CD14-positive monocyte (primary cell): ENCODE data around the gene PEAK1. TPM values are rescaled to one million over a fixed set of nuclear protein-coding genes. Genes with fewer than 3 reads are reported as not detected.

ENCODE experiments used
- DNase-seq, 3 donors: peaks; one replicate each; pipeline ENCODE4 v3.0.0-alpha.2; 2011 to 2022
- H2AFZ ChIP-seq: 2 replicates; pipeline ENCODE4 v1.6.0; 2012; ENCODE audit warnings: mild to moderate bottlenecking, low read depth, low read length, inconsistent platforms; ENCODE audit not compliant: insufficient read depth, poor library complexity, severe bottlenecking
- H3K27ac ChIP-seq, 2 donors: 1 replicate in 1 of 2; 2 replicates in 1 of 2; pipeline ENCODE4 v1.5.1; 2012 to 2013; ENCODE audit warnings: low read length in 2 of 2, control low read depth in 1 of 2, inconsistent platforms in 1 of 2, low read depth in 1 of 2, mild to moderate bottlenecking in 1 of 2
- H3K27me3 ChIP-seq, 2 donors: one replicate each; pipeline versions ENCODE4 v1.6.0 to v1.6.1; 2011 to 2013; ENCODE audit warnings: low read length in 2 of 2; ENCODE audit not compliant: control insufficient read depth in 2 of 2, insufficient read depth in 2 of 2
- H3K36me3 ChIP-seq, 2 donors: replicated peaks in 1 of 2; 1 replicate in 1 of 2; 2 replicates in 1 of 2; pipeline versions ENCODE4 v1.5.1 to v1.6.1; 2012 to 2013; ENCODE audit warnings: low read length in 2 of 2, control low read depth in 1 of 2, inconsistent platforms in 1 of 2, mild to moderate bottlenecking in 1 of 2; ENCODE audit not compliant: insufficient read depth in 2 of 2, control insufficient read depth in 1 of 2
- H3K4me1 ChIP-seq, 2 donors: 1 replicate in 1 of 2; 2 replicates in 1 of 2; pipeline versions ENCODE4 v1.5.1 to v1.6.1; 2012 to 2013; ENCODE audit warnings: low read length in 2 of 2, control low read depth in 1 of 2, inconsistent platforms in 1 of 2, mild to moderate bottlenecking in 1 of 2, moderate library complexity in 1 of 2; ENCODE audit not compliant: insufficient read depth in 2 of 2, control insufficient read depth in 1 of 2
- H3K4me2 ChIP-seq: replicated peaks from 2 replicates; pipeline ENCODE3; 2012; ENCODE audit warnings: low read length, moderate library complexity, mild to moderate bottlenecking; ENCODE audit not compliant: poor library complexity, severe bottlenecking; ENCODE audit errors: extremely low read depth
- H3K4me3 ChIP-seq, 3 experiments: fragments of 200-600 bp in 1 of 3; sonication (generic) in 1 of 3; replicated peaks in 1 of 3; 1 replicate in 2 of 3; 2 replicates in 1 of 3; pipeline ENCODE4 v1.5.1; 2011 to 2013; ENCODE audit warnings: low read length in 3 of 3, mild to moderate bottlenecking in 3 of 3, control low read depth in 2 of 3, low read depth in 2 of 3, inconsistent platforms in 1 of 3, moderate library complexity in 1 of 3
- H3K79me2 ChIP-seq: 2 replicates; pipeline ENCODE4 v1.6.0; 2012; ENCODE audit warnings: mild to moderate bottlenecking, control low read depth, inconsistent platforms, low read length, moderate library complexity; ENCODE audit not compliant: insufficient read depth
- H3K9ac ChIP-seq: 2 replicates; pipeline ENCODE4 v1.6.0; 2017; ENCODE audit warnings: low read length, mild to moderate bottlenecking; ENCODE audit not compliant: insufficient read depth, poor library complexity, severe bottlenecking
- H3K9me3 ChIP-seq, 2 donors: replicated peaks in 1 of 2; 1 replicate in 1 of 2; 2 replicates in 1 of 2; pipeline versions ENCODE4 v1.5.1 to v1.6.1; 2012 to 2013; ENCODE audit warnings: low read length in 2 of 2, control low read depth in 1 of 2; ENCODE audit not compliant: control insufficient read depth in 1 of 2, insufficient read depth in 1 of 2
- H4K20me1 ChIP-seq: 2 replicates; pipeline ENCODE4 v1.6.0; 2012; ENCODE audit warnings: mild to moderate bottlenecking, low read length, control low read depth, moderate library complexity; ENCODE audit not compliant: insufficient read depth
- H3K27ac Mint-ChIP-seq, 7 donors: one replicate each; pipeline ENCODE4 v1.8.0; 2020; ENCODE audit warnings: mild to moderate bottlenecking in 7 of 7, mixed read lengths in 7 of 7, moderate library complexity in 6 of 7, inconsistent platforms in 2 of 7
- H3K27me3 Mint-ChIP-seq, 3 donors: one replicate each; pipeline ENCODE4 v1.8.0; 2021 to 2022; ENCODE audit warnings: low read depth in 3 of 3, mild to moderate bottlenecking in 3 of 3, mixed read lengths in 3 of 3, moderate library complexity in 3 of 3, inconsistent platforms in 1 of 3
- H3K36me3 Mint-ChIP-seq, 2 donors: one replicate each; pipeline ENCODE4 v1.8.0; 2020; ENCODE audit warnings: mixed read lengths in 2 of 2, inconsistent platforms in 1 of 2, mild to moderate bottlenecking in 1 of 2
- H3K4me1 Mint-ChIP-seq: one replicate; pipeline ENCODE4 v1.8.0; 2020; ENCODE audit warnings: mild to moderate bottlenecking, mixed read lengths
- H3K4me3 Mint-ChIP-seq, 2 donors: one replicate each; pipeline ENCODE4 v1.8.0; 2020; ENCODE audit warnings: mild to moderate bottlenecking in 2 of 2, mixed read lengths in 2 of 2, moderate library complexity in 1 of 2
- H3K9me3 Mint-ChIP-seq, 7 donors: one replicate each; pipeline ENCODE4 v1.8.0; 2020 to 2022; ENCODE audit warnings: mixed read lengths in 7 of 7, mild to moderate bottlenecking in 6 of 7, moderate library complexity in 6 of 7, inconsistent platforms in 2 of 7
- WGBS: methylation state at CpG from one replicate; pipeline ENCODE4 v1.1.5; 2013; ENCODE audit warnings: missing lambda C conversion rate; ENCODE audit not compliant: insufficient coverage; 5-methylcytosine and 5-hydroxymethylcytosine counted together
- intact Hi-C, 2 donors: fragments of 100-400 bp; cut with micrococcal nuclease; formaldehyde crosslinking; loops; one replicate each; pipeline versions ENCODE4 v1.15.0 to v1.15.1; 2023
- polyA plus RNA-seq, 3 donors: library from polyadenylated mRNA; depleted of rRNA in 1 of 3; unstranded in 2 of 3; stranded (reverse) in 1 of 3; fragments of 300-500 nt in 2 of 3; fragments of >200 nt in 1 of 3; fragmentation: Illumina TruSeq in 2 of 3; gene quantifications; 1 replicate in 2 of 3; 2 replicates in 1 of 3; pipeline ENCODE4 v1.2.3, GENCODE V29; 2012 to 2021
- TF ChIP-seq, protein P1 (sequence below): fragments of 200-600 bp; IDR thresholded peaks from one replicate; pipeline ENCODE4 v1.8.0; 2022; ENCODE audit warnings: antibody characterized with exemption, mild to moderate bottlenecking

Gene PEAK1
- polyA plus RNA-seq, 3 donors: 0.85 to 8.7 (median 1.1) TPM

DNA sequence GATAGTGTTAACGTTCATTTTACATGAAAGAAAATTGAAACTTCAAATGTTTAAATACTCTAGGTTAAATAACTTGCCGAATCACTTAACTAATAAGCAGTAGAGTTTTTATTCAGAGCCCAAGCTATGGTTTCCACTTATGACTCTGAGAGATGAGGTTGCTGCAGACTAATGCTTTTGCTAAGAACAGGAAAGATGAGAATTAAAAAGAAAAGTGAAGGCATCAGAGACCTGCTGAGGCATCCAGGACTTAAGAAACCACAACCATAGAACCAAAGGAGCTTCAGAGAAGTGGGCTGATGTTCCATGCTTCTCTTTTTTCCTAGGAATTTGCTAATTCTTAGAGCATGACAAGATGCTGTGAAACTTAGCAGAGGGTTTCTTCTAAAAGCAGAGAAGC lies 10.3 kb upstream of the PEAK1 start:
- H2AFZ ChIP-seq: no peak overlapping the region
- H3K79me2 ChIP-seq: peaks cover 40% of the 10 kb centered on the region
- H3K27ac Mint-ChIP-seq: no peak overlapping the region
- H3K4me3 ChIP-seq: no peak overlapping the region
- peaks cover 29% of the 10 kb centered on the region for H4K20me1 ChIP-seq
- no peaks in the 10 kb centered on the region for H3K27me3 Mint-ChIP-seq
- H3K27me3 ChIP-seq: no peaks in the 10 kb centered on the region
- DNase-seq: no peak
- intact Hi-C loops: no loop called here
- H3K9me3 ChIP-seq: no peaks in the 10 kb centered on the region
- no CpG with 5 or more reads among the region's 2 CpGs for WGBS
- H3K27ac ChIP-seq: no peak overlapping the region
- H3K9me3 Mint-ChIP-seq: no peaks in the 10 kb centered on the region
- no peaks in the 10 kb centered on the region for H3K4me1 ChIP-seq
- peaks cover 6% of the 10 kb centered on the region for H3K4me1 Mint-ChIP-seq
- TF ChIP-seq, protein P1, sequence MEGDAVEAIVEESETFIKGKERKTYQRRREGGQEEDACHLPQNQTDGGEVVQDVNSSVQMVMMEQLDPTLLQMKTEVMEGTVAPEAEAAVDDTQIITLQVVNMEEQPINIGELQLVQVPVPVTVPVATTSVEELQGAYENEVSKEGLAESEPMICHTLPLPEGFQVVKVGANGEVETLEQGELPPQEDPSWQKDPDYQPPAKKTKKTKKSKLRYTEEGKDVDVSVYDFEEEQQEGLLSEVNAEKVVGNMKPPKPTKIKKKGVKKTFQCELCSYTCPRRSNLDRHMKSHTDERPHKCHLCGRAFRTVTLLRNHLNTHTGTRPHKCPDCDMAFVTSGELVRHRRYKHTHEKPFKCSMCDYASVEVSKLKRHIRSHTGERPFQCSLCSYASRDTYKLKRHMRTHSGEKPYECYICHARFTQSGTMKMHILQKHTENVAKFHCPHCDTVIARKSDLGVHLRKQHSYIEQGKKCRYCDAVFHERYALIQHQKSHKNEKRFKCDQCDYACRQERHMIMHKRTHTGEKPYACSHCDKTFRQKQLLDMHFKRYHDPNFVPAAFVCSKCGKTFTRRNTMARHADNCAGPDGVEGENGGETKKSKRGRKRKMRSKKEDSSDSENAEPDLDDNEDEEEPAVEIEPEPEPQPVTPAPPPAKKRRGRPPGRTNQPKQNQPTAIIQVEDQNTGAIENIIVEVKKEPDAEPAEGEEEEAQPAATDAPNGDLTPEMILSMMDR: no peak
- H3K9ac ChIP-seq: no peak overlapping the region
- H3K4me3 Mint-ChIP-seq: no peak overlapping the region
- peaks cover 0 to 1% of the 10 kb centered on the region in 2 donors for H3K36me3 ChIP-seq
- H3K4me2 ChIP-seq: no peak overlapping the region
- peaks cover 3 to 4% of the 10 kb centered on the region in 2 donors for H3K36me3 Mint-ChIP-seq

DNA sequence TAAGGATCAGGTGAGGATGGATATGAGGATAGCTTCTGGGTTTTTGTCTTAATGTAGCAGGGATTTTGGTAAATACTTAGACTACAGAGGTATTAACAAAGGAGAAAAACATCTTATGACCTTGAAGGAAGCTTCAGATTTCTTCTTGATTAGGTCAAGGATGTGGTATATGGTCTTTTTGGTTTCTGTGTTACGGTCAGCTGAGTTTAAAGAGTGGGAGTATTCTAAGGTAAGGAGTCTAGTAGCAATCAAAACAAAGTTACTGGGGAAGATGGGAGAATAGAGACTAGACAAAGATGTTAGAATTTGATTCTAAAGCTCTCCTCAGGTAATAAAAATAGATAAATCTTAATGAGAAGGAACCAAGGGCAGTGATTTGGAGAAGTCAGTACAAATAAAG lies 7.0 kb upstream of the PEAK1 start:
- WGBS: no CpG with 5 or more reads among the region's 1 CpG
- no peaks in the 10 kb centered on the region for H3K27me3 Mint-ChIP-seq
- intact Hi-C loops: loop anchor here in 1 of 2 donors (10.0 kb wide), 1 partner anchor 522 kb away; the partner anchor contains the start of gene SCAPER

More for the DNA sequence above, 7.0 kb upstream of the PEAK1 start:
- TF ChIP-seq, protein P1: no peak
- Mint-ChIP-seq H3K4me3 (no peak overlapping the region), H3K27ac (no peak overlapping the region), H3K36me3 (peaks cover 8 to 9% of the 10 kb centered on the region in 2 donors), H3K9me3 (no peaks in the 10 kb centered on the region), H3K4me1 (peaks cover 14% of the 10 kb centered on the region)
- Histone ChIP-seq H3K27me3 (no peaks in the 10 kb centered on the region), H3K79me2 (peaks cover 73% of the 10 kb centered on the region), H3K36me3 (peaks cover 0 to 5% of the 10 kb centered on the region in 2 donors), H3K27ac (no peak overlapping the region), H3K9ac (no peak overlapping the region), H3K4me1 (peaks cover 0 to 6% of the 10 kb centered on the region in 2 donors), H3K4me2 (no peak overlapping the region), H3K9me3 (no peaks in the 10 kb centered on the region), H2AFZ (no peak overlapping the region), H4K20me1 (peaks cover 29% of the 10 kb centered on the region), H3K4me3 (no peak overlapping the region)
- no peak for DNase-seq
